SK-N-SH (cell line): ENCODE results near the gene SAMD4A.

Experiments used
- CTCF ChIP-seq: fragments of 200-600 bp; sonication (generic); IDR thresholded peaks from 2 replicates; pipeline ENCODE4 v1.6.1; 2017; ENCODE audit warnings: antibody characterized with exemption, mild to moderate bottlenecking, moderate library complexity
- NRF1 ChIP-seq: IDR thresholded peaks from 2 replicates; pipeline ENCODE4 v1.6.1; 2012; ENCODE audit warnings: low read depth, mild to moderate bottlenecking, low read length
- POLR2AphosphoS5 ChIP-seq: IDR thresholded peaks from 2 replicates; pipeline ENCODE4 v1.6.1; 2012; ENCODE audit warnings: low read depth, low read length
- RAD21 ChIP-seq: IDR thresholded peaks from 2 replicates; pipeline ENCODE4 v1.6.1; 2012; ENCODE audit warnings: mild to moderate bottlenecking, low read length
- TAF1 ChIP-seq: IDR thresholded peaks from 2 replicates; pipeline ENCODE4 v1.6.1; 2012; ENCODE audit warnings: low read depth, mild to moderate bottlenecking, low read length, moderate library complexity, borderline replicate concordance
- TEAD4 ChIP-seq: IDR thresholded peaks from 2 replicates; pipeline ENCODE4 v1.4.0; 2012; ENCODE audit warnings: mild to moderate bottlenecking, borderline replicate concordance; ENCODE audit not compliant: insufficient read depth
- TF ChIP-seq, protein P1 (sequence below): IDR thresholded peaks from 2 replicates; pipeline ENCODE4 v1.6.1; 2012; ENCODE audit warnings: mild to moderate bottlenecking, low read depth, low read length, moderate library complexity
- TF ChIP-seq, protein P2 (sequence below): IDR thresholded peaks from 2 replicates; pipeline ENCODE4 v1.4.0; 2012; ENCODE audit warnings: low read depth, borderline replicate concordance

DNA sequence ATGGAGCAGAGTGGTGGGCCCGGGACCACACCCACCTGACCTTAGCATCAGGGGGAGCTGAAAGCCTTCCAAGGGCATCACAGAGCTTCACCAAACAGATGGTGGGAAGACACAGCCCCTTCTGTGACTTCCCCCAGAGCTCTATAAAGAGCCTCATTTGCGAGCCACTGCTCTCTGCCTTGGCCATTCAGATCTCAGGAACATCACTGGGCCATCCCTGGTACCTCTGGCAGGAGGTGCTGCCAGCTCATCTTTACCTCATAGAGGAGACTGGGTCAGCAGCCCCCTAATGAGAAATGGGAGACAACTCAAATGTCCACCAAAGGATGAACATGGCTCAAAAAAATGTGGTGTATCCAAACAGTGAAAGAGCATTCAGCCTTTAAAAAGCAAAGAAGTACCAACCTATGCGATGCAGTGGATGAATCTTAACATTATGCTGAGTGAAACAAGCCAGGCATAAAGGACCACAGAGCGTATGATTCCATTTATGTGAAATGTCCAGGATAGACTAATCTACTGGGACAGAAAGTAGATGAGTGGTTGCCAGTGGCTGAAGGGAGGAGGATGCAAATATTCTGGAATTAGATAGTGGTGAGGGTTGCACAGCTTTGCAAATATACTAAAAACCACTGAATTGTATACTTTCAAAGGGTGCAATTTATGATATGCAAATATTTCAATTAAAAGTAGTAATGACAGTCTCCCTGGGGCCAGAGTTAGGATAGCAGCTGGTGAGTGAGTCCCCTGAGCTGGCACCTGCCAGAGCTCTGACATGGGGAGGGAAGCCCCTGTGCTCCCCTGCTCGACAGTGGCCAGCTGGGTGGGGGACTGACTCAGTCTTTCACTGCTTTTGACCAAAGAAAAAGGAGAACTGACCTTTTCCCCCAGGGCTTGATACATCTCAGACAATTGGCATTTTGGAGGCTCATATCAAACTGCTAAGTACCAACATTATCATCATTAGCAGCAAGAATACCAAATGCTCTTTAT lies 219.1 kb downstream of the SAMD4A start:
- TF ChIP-seq CTCF, result no peak
- no peak for TF ChIP-seq TEAD4
- TF ChIP-seq TAF1, result no peak
- TF ChIP-seq, protein P1, sequence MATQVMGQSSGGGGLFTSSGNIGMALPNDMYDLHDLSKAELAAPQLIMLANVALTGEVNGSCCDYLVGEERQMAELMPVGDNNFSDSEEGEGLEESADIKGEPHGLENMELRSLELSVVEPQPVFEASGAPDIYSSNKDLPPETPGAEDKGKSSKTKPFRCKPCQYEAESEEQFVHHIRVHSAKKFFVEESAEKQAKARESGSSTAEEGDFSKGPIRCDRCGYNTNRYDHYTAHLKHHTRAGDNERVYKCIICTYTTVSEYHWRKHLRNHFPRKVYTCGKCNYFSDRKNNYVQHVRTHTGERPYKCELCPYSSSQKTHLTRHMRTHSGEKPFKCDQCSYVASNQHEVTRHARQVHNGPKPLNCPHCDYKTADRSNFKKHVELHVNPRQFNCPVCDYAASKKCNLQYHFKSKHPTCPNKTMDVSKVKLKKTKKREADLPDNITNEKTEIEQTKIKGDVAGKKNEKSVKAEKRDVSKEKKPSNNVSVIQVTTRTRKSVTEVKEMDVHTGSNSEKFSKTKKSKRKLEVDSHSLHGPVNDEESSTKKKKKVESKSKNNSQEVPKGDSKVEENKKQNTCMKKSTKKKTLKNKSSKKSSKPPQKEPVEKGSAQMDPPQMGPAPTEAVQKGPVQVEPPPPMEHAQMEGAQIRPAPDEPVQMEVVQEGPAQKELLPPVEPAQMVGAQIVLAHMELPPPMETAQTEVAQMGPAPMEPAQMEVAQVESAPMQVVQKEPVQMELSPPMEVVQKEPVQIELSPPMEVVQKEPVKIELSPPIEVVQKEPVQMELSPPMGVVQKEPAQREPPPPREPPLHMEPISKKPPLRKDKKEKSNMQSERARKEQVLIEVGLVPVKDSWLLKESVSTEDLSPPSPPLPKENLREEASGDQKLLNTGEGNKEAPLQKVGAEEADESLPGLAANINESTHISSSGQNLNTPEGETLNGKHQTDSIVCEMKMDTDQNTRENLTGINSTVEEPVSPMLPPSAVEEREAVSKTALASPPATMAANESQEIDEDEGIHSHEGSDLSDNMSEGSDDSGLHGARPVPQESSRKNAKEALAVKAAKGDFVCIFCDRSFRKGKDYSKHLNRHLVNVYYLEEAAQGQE, result no peak
- TF ChIP-seq RAD21, result no peak
- TF ChIP-seq, protein P2, sequence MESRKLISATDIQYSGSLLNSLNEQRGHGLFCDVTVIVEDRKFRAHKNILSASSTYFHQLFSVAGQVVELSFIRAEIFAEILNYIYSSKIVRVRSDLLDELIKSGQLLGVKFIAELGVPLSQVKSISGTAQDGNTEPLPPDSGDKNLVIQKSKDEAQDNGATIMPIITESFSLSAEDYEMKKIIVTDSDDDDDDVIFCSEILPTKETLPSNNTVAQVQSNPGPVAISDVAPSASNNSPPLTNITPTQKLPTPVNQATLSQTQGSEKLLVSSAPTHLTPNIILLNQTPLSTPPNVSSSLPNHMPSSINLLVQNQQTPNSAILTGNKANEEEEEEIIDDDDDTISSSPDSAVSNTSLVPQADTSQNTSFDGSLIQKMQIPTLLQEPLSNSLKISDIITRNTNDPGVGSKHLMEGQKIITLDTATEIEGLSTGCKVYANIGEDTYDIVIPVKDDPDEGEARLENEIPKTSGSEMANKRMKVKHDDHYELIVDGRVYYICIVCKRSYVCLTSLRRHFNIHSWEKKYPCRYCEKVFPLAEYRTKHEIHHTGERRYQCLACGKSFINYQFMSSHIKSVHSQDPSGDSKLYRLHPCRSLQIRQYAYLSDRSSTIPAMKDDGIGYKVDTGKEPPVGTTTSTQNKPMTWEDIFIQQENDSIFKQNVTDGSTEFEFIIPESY, result no peak
- TF ChIP-seq POLR2AphosphoS5, result no peak
- TF ChIP-seq NRF1, result no peak
